NB4 (cell line): ENCODE results near the gene ARHGAP24.

Experiments
- CTCF ChIP-seq: IDR thresholded peaks from one replicate; pipeline ENCODE4 v1.5.1; 2012; ENCODE audit warnings: low read depth, low read length
- MAX ChIP-seq: IDR thresholded peaks from 2 replicates; pipeline ENCODE4 v1.6.1; 2011; ENCODE audit warnings: low read depth, low read length
- MYC ChIP-seq: IDR thresholded peaks from 2 replicates; pipeline ENCODE4 v1.6.1; 2011; ENCODE audit warnings: low read depth, low read length
- POLR2A ChIP-seq: IDR thresholded peaks from 2 replicates; pipeline ENCODE4 v1.6.1; 2011; ENCODE audit warnings: mild to moderate bottlenecking; ENCODE audit not compliant: insufficient read length; ENCODE audit errors: extremely low read depth

- TF ChIP-seq CTCF: no peak
- no peak for TF ChIP-seq MAX
- no peak for TF ChIP-seq POLR2A
- TF ChIP-seq MYC: no peak
These were observed 540.7 kb downstream of the ARHGAP24 start for GRCh38 chr4:86015412-86016350.
